Nasal cavity respiratory epithelium epithelial cell of viscerocranial mucosa (primary cell): ENCODE results near the gene AP1G1. TPM values are rescaled to one million over a fixed set of nuclear protein-coding genes. Genes with fewer than 3 reads are reported as not detected.

Experiments
- total RNA-seq: library from RNA; depleted of rRNA; stranded (reverse); fragments of >200 nt; gene quantifications from 2 replicates; pipeline ENCODE4 v1.2.3, GENCODE V29; 2014

Gene AP1G1
- total RNA-seq = 43.1 and 70.5 TPM in 2 replicates

GRCh38 chr16:71808593-71809459 is at the start of gene AP1G1:
TSS of gene AP1G1 (minus strand) at chr16:71808834. CDS start at chr16:71789479, 19,355 bp downstream.

DNA sequence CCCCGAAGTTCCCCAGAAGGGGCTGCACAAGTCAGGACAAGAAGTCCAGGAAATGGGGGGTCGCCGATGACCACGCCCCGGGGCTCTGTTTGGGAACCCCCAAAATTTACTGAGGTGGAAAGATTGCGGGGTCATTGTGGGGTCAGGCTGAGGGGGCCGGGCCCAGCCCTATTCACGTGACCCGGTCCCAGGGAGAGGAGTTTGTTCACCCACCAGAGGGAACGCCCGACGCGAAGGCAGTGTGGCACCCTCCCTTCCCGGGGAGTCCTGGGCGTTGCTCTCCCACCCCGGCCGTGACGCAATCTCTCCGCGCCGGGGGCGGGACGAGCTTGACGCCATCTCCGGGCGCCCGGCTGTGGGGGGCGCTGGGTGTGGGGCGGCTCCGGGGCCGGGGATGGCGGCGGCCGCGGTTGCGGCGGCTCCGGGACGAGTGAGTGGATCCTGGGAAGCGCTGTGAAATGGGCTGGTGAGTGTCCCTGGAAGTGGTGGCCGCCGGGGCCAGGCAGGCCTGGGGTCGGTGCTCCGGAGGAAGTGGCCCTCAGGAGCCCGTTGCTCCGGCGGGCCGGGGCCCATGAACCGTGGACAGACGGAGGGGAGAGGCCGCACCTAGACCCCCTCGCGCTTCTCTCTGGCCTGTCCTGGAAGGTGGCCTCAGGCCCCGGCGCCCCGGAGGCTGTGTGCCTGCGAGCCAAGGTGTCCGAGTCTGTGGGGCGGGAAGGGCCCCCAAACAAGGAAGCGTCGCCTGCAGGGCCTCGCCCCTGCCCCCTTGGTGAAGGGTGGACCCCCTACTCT is 37.2 kb upstream of the AP1G1 start, which contains the start of gene ATXN1L:
TSS of gene ATXN1L (plus strand) at position 338 of the 792 bp plus-strand sequence. CDS start 3,765 bp downstream, outside the sequence.

GRCh38 chr16:71724320-71724751 is 84.3 kb downstream of the AP1G1 start, which contains the start of gene PHLPP2:
TSS of gene PHLPP2 (minus strand) at chr16:71724701. CDS start at chr16:71714795, 9,906 bp downstream.

Other genes with a start within 250 kb of the AP1G1 start
- gene TAT, start 231.7 kb downstream of the AP1G1 start, total RNA-seq = under 0.01 and 0.07 TPM in 2 replicates
- gene MARVELD3, start 182.7 kb downstream of the AP1G1 start, total RNA-seq = 18.5 and 48.7 TPM in 2 replicates
- gene PHLPP2, start 84.1 kb downstream of the AP1G1 start, total RNA-seq = 5.1 and 5.9 TPM in 2 replicates
- 17.4 and 24.9 TPM in 2 replicates for gene ATXN1L, start 37.1 kb upstream of the AP1G1 start, total RNA-seq
- 6.7 and 7.2 TPM in 2 replicates for gene ZNF821, start 75.3 kb upstream of the AP1G1 start, total RNA-seq
- 148 and 188 TPM in 2 replicates for gene IST1, start 86.7 kb upstream of the AP1G1 start, total RNA-seq
- under 0.01 TPM in 1 of 2 replicates, not detected in the other for gene PKD1L3, start 191.6 kb upstream of the AP1G1 start, total RNA-seq
- gene DHODH, start 199.9 kb upstream of the AP1G1 start, total RNA-seq = 6.1 and 15.0 TPM in 2 replicates
- gene HP, start 245.7 kb upstream of the AP1G1 start, total RNA-seq = under 0.01 TPM in 1 of 2 replicates, not detected in the other